K562 (cell line): Measurements from ENCODE around the gene YIPF1. TPM values are rescaled to one million over a fixed set of nuclear protein-coding genes. Genes with fewer than 3 reads are reported as not detected.
A peak's percentile ranks its signal among the peaks of the same experiment; 100 is the strongest.

Experiments used
- ATAC-seq: fragments of 200-7000 bp; cut with Tn5 transposase; 3 replicates; pipeline ENCODE4 v1.9.1; 2020; ENCODE audit warnings: moderate library complexity
- BruUV-seq: library from RNA; stranded (reverse); fragments of 400-500 nt; replicated peaks from 2 replicates; lab custom pipeline; 2021; lab: Mats Ljungman, UMichigan
- CTCF ChIA-PET: fragments of 300-600 bp; formaldehyde crosslinking; extraction: SDS; loops from one replicate; lab custom pipeline; 2021; ENCODE audit warnings: low intra/inter-chr PET ratio; lab: Yijun Ruan, JAX
- POLR2A ChIA-PET: fragments of 300-600, 350-650 bp; sonication (Branson Sonifier 250); formaldehyde crosslinking; extraction: SDS; loops from one replicate; lab custom pipeline; 2021; ENCODE audit warnings: antibody characterized with exemption, inconsistent platforms; lab: Yijun Ruan, JAX
- DNase-seq, 4 experiments: peaks; one replicate each; pipeline versions ENCODE4 v3.0.0 to v3.0.0-alpha.2; 2011 to 2018; ENCODE audit warnings: low spot score in 3 of 4, mixed read lengths in 3 of 4; ENCODE audit errors: extremely low read depth in 1 of 4
- FAIRE-seq: peaks from 2 replicates; lab custom pipeline; 2011; peaks lifted over from hg19 to GRCh38; lab: Jason Lieb, UNC
- H2AFZ ChIP-seq: 2 replicates; pipeline ENCODE4 v1.6.0; 2011; ENCODE audit warnings: low read depth, low read length, control low read depth, inconsistent platforms
- H3K27ac ChIP-seq: fragments of 200-600 bp; 3 replicates; pipeline ENCODE4 v1.8.0; 2011; ENCODE audit warnings: low read depth, mild to moderate bottlenecking, control low read depth, inconsistent platforms, low read length, moderate library complexity, mixed read lengths; ENCODE audit errors: extremely low read depth
- H3K27me3 ChIP-seq, 2 experiments: fragments of 300-600 bp in 1 of 2; 2 replicates in 1 of 2; 3 replicates in 1 of 2; pipeline versions ENCODE4 v1.6.0 to v1.8.0; 2011; ENCODE audit warnings: inconsistent platforms in 2 of 2, low read length in 2 of 2, mild to moderate bottlenecking in 1 of 2, mixed read lengths in 1 of 2, moderate library complexity in 1 of 2; ENCODE audit not compliant: control insufficient read depth in 2 of 2, insufficient read depth in 2 of 2
- H3K36me3 ChIP-seq: fragments of 300-600 bp; 3 replicates; pipeline ENCODE4 v1.8.0; 2011; ENCODE audit warnings: mild to moderate bottlenecking, low read length, inconsistent platforms; ENCODE audit not compliant: control insufficient read depth, insufficient read depth
- H3K4me1 ChIP-seq, 2 experiments: fragments of 200-600 bp in 1 of 2; replicated peaks in 1 of 2; 2 replicates in 1 of 2; 3 replicates in 1 of 2; pipeline versions ENCODE4 v1.5.1 to v1.8.0; 2011; ENCODE audit warnings: inconsistent platforms in 2 of 2, low read length in 2 of 2, mild to moderate bottlenecking in 1 of 2, mixed read lengths in 1 of 2, moderate library complexity in 1 of 2; ENCODE audit not compliant: control insufficient read depth in 2 of 2, insufficient read depth in 2 of 2
- H3K4me2 ChIP-seq: 2 replicates; pipeline ENCODE4 v1.6.1; 2011; ENCODE audit warnings: low read length, control low read depth, inconsistent platforms, mixed read lengths; ENCODE audit not compliant: insufficient read depth
- H3K4me3 ChIP-seq: fragments of 200-600 bp; sonication (generic), shearing (Covaris generic); 2 replicates; pipeline ENCODE4 v1.5.1; 2016; ENCODE audit warnings: control low read depth, inconsistent platforms
- H3K79me2 ChIP-seq: fragments of 200-600 bp; 3 replicates; pipeline ENCODE4 v1.8.0; 2011; ENCODE audit warnings: low read length, inconsistent platforms; ENCODE audit not compliant: control insufficient read depth, insufficient read depth
- H3K9ac ChIP-seq, 2 experiments: 2 replicates each; pipeline versions ENCODE4 v1.6.0 to v1.6.1; 2011; ENCODE audit warnings: low read depth in 2 of 2, low read length in 2 of 2, control low read depth in 1 of 2, inconsistent platforms in 1 of 2, mild to moderate bottlenecking in 1 of 2, mixed read lengths in 1 of 2; ENCODE audit not compliant: insufficient read depth in 1 of 2
- H3K9me1 ChIP-seq: one replicate; pipeline ENCODE4 v1.6.0; 2011; ENCODE audit warnings: inconsistent platforms, mild to moderate bottlenecking, low read length, moderate library complexity; ENCODE audit not compliant: control insufficient read depth, insufficient read depth
- H3K9me3 ChIP-seq: replicated peaks from 2 replicates; pipeline ENCODE4 v1.5.1; 2011; ENCODE audit warnings: low read depth, low read length, inconsistent platforms; ENCODE audit not compliant: control insufficient read depth, insufficient read depth
- H4K20me1 ChIP-seq: replicated peaks from 2 replicates; pipeline ENCODE4 v1.6.1; 2011; ENCODE audit warnings: low read length, inconsistent platforms, mixed read lengths; ENCODE audit not compliant: control insufficient read depth, insufficient read depth
- BRF1 ChIP-seq: IDR thresholded peaks from 3 replicates; pipeline ENCODE4 v1.6.1; 2011; ENCODE audit warnings: borderline replicate concordance, mild to moderate bottlenecking; ENCODE audit not compliant: insufficient read length; ENCODE audit errors: extremely low read depth
- C11orf30 ChIP-seq: fragments of 450-650 bp; IDR thresholded peaks from 2 replicates; pipeline ENCODE4 v1.6.1; 2016; ENCODE audit warnings: low read depth, mild to moderate bottlenecking
- CBFA2T2 ChIP-seq: fragments of 450-650 bp; conservative IDR thresholded peaks from 2 replicates; pipeline ENCODE4 v1.6.1; 2017; ENCODE audit warnings: mild to moderate bottlenecking
- CBX5 ChIP-seq: IDR thresholded peaks from 2 replicates; pipeline ENCODE4 v1.6.1; 2014; ENCODE audit warnings: low read depth, borderline replicate concordance
- CEBPB ChIP-seq: fragments of 450-650 bp; IDR thresholded peaks from 2 replicates; pipeline ENCODE4 v1.6.1; 2016; ENCODE audit warnings: missing genetic modification characterization, missing compliant biosample characterization
- GATAD2B ChIP-seq: fragments of 450-650 bp; IDR thresholded peaks from 2 replicates; pipeline ENCODE4 v1.6.1; 2017; ENCODE audit warnings: mild to moderate bottlenecking, borderline replicate concordance
- NCOA2 ChIP-seq, 2 experiments: fragments of 450-650 bp; IDR thresholded peaks; 2 replicates each; pipeline ENCODE4 v1.6.1; 2018; ENCODE audit warnings: mild to moderate bottlenecking in 2 of 2, moderate library complexity in 1 of 2; ENCODE audit not compliant: partially characterized antibody in 2 of 2
- NCOR1 ChIP-seq: fragments of 450-650 bp; IDR thresholded peaks from 2 replicates; pipeline ENCODE4 v1.6.1; 2016; ENCODE audit warnings: mild to moderate bottlenecking, moderate library complexity
- NFXL1 ChIP-seq: fragments of 450-650 bp; formaldehyde crosslinking; IDR thresholded peaks from 2 replicates; pipeline ENCODE4 v1.4.0; 2021; ENCODE audit warnings: mild to moderate bottlenecking
- POLR2A ChIP-seq: fragments of 450-650 bp; conservative IDR thresholded peaks from 2 replicates; pipeline ENCODE4 v1.6.1; 2016
- RBM22 ChIP-seq: fragments of 200-400 bp; formaldehyde crosslinking; IDR thresholded peaks from 2 replicates; pipeline ENCODE4 v1.6.1; 2018; ENCODE audit warnings: low read length, low read depth; ENCODE audit not compliant: poor library complexity, severe bottlenecking
- STAT5A ChIP-seq: IDR thresholded peaks from 2 replicates; pipeline ENCODE4 v1.6.1; 2012; ENCODE audit warnings: low read length, inconsistent platforms, borderline replicate concordance
- TEAD4 ChIP-seq, 2 experiments: sonication (generic) in 1 of 2; formaldehyde crosslinking in 1 of 2; IDR thresholded peaks; 2 replicates each; pipeline versions ENCODE4 v1.6.1 to v1.8.0; 2012 to 2022; ENCODE audit warnings: borderline replicate concordance in 1 of 2, inconsistent platforms in 1 of 2, low read length in 1 of 2, mild to moderate bottlenecking in 1 of 2, missing genetic modification reagents in 1 of 2
- TRIM24 ChIP-seq, 2 experiments: fragments of 450-650 bp; IDR thresholded peaks; 2 replicates each; pipeline ENCODE4 v1.6.1; 2016
- YY1 ChIP-seq, 3 experiments: IDR thresholded peaks; 2 replicates each; pipeline ENCODE4 v1.6.1; 2011; ENCODE audit warnings: low read length in 2 of 3, mild to moderate bottlenecking in 2 of 3, moderate library complexity in 2 of 3, borderline replicate concordance in 1 of 3, control low read depth in 1 of 3, low read depth in 1 of 3; ENCODE audit not compliant: insufficient read depth in 3 of 3, insufficient replicate concordance in 2 of 3, control insufficient read depth in 1 of 3, insufficient read length in 1 of 3; ENCODE audit errors: extremely low read depth in 1 of 3
- WGBS: fragments of 100-300 bp; shearing (Covaris generic); methylation state at CpG from one replicate; pipeline ENCODE4 v1.1.6; 2016; ENCODE audit warnings: low coverage, mixed read lengths; ENCODE audit not compliant: insufficient coverage; ENCODE audit errors: missing lambda C conversion rate; 5-methylcytosine and 5-hydroxymethylcytosine counted together
- in situ Hi-C: fragments of 300-500 bp; cut with MboI; formaldehyde crosslinking; loops from 4 replicates; pipeline ENCODE4 v1.15.0; 2018; ENCODE audit warnings: inconsistent platforms, mixed read lengths
- intact Hi-C: fragments of 100-400 bp; cut with micrococcal nuclease; formaldehyde crosslinking; loops from 2 replicates; pipeline ENCODE4 v1.14.2; 2022
- polyA plus RNA-seq, 8 experiments: library from polyadenylated mRNA; depleted of rRNA in 4 of 8; stranded (reverse) in 5 of 8; unstranded in 3 of 8; fragments of >200 nt; fragmentation: Nextera tagmentation in 2 of 8; fragmentation: Illumina TruSeq in 1 of 8; extraction: Ambion mirVana in 2 of 8; extraction: Trizol in 1 of 8; gene quantifications; 2 replicates each; pipeline versions ENCODE4 v1.2.1 to v1.2.3, GENCODE V29; 2011 to 2014; ENCODE audit warnings: inconsistent platforms in 1 of 8, missing spikeins in 1 of 8
- total RNA-seq, 7 experiments: library from RNA; depleted of rRNA in 6 of 7; stranded (reverse); fragments of >200 nt in 6 of 7; fragmentation: Illumina TruSeq in 2 of 7; extraction: Trizol in 2 of 7; gene quantifications; 2 replicates each; pipeline versions ENCODE4 v1.2.1 to v1.2.3, GENCODE V29; 2011 to 2021; ENCODE audit warnings: low replicate concordance in 1 of 7
- TF ChIP-seq, protein P1 (sequence below): sonication (generic); formaldehyde crosslinking; IDR thresholded peaks from 2 replicates; pipeline ENCODE4 v1.8.1; 2023; ENCODE audit warnings: mild to moderate bottlenecking, missing genetic modification reagents
- TF ChIP-seq, protein P2 (sequence below): sonication (generic); IDR thresholded peaks from 2 replicates; pipeline ENCODE4 v1.6.1; 2016
- TF ChIP-seq, protein P3 (sequence below): fragments of 250-450 bp; sonication (Bioruptor Pico); IDR thresholded peaks from 2 replicates; pipeline ENCODE4 v1.5.0; 2021; ENCODE audit warnings: mild to moderate bottlenecking, borderline replicate concordance

Gene YIPF1
- total and polyA plus RNA-seq, 9 of the 15 experiments (the other 6 are each of a cell fraction or from before 2014, with no cell fraction given): 11.5 to 37.5 (median 19.2) TPM

DNA sequence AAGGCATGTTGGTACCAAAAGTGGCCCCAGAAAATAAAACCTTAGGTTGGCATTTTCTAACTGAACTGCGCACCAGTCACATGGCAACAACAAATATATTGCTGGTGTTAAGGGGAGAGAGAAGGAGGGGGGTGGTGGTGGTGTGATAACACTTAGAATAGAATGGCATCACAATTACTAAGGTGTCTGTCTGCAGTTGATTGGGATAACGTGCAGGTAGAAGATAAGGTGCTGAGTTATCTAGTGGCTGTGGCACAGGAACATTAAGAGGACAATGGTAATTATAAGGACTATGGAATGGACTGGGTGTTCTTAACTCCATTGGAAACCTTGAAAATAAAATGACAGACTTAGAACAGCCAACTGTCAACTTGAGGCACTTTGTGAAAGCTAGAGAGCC is 1.4 kb upstream of the YIPF1 start:
- no peaks in the 10 kb centered on the region for H3K9me1 ChIP-seq
- H3K9me3 ChIP-seq: no peaks in the 10 kb centered on the region
- H3K79me2 ChIP-seq: 0 out of 3 replicates have a peak, but pooled peaks cover 2% of the 10 kb centered on the region
- H3K4me3 ChIP-seq: no peak overlapping the region
- ATAC-seq (no peak), DNase-seq (peak; percentile 30 to 44 (median 32)), FAIRE-seq (no peak)
- peaks cover 15 to 24% of the 10 kb centered on the region in 2 experiments; a peak in 4 of 5 replicates for H3K4me1 ChIP-seq
- H3K4me2 ChIP-seq: peak overlapping the region; percentile 99; the same call in 1 of the 2 replicates
- H3K27me3 ChIP-seq: no peaks in the 10 kb centered on the region; a peak in 1 of 5 replicates
- WGBS: 27% methylated on average over 2 of the region's 2 CpGs
- ChIA-PET CTCF (no interaction called here), POLR2A (interaction anchor here (0.7 kb wide), 1 partner anchor 35 kb away, joined by 3 read pairs; no protein-coding TSS in a partner anchor)
- H4K20me1 ChIP-seq: no peaks in the 10 kb centered on the region
- no peak overlapping the region for H3K9ac ChIP-seq
- BruUV-seq: no TSS peak
- intact Hi-C loops (no loop called here), in situ Hi-C loops (no loop called here)
- no peak overlapping the region for H3K27ac ChIP-seq
- H3K36me3 ChIP-seq: no peaks in the 10 kb centered on the region
- peak overlapping the region; percentile 86 for H2AFZ ChIP-seq
- TF ChIP-seq CBX5: no peak
- no peak for TF ChIP-seq POLR2A
- no peak for TF ChIP-seq NFXL1
- peak in 1 of 2 experiments; percentile 28; a peak in 1 of 4 replicates for TF ChIP-seq TRIM24 (IDR thresholded peaks at IDR 0.05)
- no peak for TF ChIP-seq RBM22
- TF ChIP-seq TEAD4 (IDR thresholded peaks at IDR 0.05; ENCODE audit: low read length): peak; percentile 72
- TF ChIP-seq TEAD4 (CRISPR knock-in tag; IDR thresholded peaks at IDR 0.05; ENCODE audit: borderline replicate concordance): no peak
- TF ChIP-seq YY1 (IDR thresholded peaks at IDR 0.05; ENCODE audit: borderline replicate concordance in 1 of 3, control insufficient read depth in 1 of 3, extremely low read depth in 1 of 3, insufficient read depth in 3 of 3, insufficient read length in 1 of 3, insufficient replicate concordance in 2 of 3, low read depth in 1 of 3, low read length in 2 of 3): no peak
- TF ChIP-seq, protein P1, sequence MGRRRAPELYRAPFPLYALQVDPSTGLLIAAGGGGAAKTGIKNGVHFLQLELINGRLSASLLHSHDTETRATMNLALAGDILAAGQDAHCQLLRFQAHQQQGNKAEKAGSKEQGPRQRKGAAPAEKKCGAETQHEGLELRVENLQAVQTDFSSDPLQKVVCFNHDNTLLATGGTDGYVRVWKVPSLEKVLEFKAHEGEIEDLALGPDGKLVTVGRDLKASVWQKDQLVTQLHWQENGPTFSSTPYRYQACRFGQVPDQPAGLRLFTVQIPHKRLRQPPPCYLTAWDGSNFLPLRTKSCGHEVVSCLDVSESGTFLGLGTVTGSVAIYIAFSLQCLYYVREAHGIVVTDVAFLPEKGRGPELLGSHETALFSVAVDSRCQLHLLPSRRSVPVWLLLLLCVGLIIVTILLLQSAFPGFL (CRISPR knock-in tag): no peak
- peak; percentile 45; the same call in 1 of the 2 replicates for TF ChIP-seq STAT5A
- no peak for TF ChIP-seq NCOA2 (IDR thresholded peaks at IDR 0.05; ENCODE audit: partially characterized antibody in 2 of 2)
- TF ChIP-seq BRF1: no peak
- TF ChIP-seq NCOR1: peak; percentile 65
- no peak for TF ChIP-seq C11orf30
- TF ChIP-seq, protein P2, sequence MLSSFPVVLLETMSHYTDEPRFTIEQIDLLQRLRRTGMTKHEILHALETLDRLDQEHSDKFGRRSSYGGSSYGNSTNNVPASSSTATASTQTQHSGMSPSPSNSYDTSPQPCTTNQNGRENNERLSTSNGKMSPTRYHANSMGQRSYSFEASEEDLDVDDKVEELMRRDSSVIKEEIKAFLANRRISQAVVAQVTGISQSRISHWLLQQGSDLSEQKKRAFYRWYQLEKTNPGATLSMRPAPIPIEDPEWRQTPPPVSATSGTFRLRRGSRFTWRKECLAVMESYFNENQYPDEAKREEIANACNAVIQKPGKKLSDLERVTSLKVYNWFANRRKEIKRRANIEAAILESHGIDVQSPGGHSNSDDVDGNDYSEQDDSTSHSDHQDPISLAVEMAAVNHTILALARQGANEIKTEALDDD: no peak
- TF ChIP-seq, protein P3, sequence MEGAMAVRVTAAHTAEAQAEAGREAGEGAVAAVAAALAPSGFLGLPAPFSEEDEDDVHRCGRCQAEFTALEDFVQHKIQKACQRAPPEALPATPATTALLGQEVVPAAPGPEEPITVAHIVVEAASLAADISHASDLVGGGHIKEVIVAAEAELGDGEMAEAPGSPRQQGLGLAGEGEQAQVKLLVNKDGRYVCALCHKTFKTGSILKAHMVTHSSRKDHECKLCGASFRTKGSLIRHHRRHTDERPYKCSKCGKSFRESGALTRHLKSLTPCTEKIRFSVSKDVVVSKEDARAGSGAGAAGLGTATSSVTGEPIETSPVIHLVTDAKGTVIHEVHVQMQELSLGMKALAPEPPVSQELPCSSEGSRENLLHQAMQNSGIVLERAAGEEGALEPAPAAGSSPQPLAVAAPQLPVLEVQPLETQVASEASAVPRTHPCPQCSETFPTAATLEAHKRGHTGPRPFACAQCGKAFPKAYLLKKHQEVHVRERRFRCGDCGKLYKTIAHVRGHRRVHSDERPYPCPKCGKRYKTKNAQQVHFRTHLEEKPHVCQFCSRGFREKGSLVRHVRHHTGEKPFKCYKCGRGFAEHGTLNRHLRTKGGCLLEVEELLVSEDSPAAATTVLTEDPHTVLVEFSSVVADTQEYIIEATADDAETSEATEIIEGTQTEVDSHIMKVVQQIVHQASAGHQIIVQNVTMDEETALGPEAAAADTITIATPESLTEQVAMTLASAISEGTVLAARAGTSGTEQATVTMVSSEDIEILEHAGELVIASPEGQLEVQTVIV (CRISPR knock-in tag): no peak
- peak; percentile 77 for TF ChIP-seq CBFA2T2
- TF ChIP-seq GATAD2B: 0 out of 2 replicates have a peak, but pooled peaks have one; percentile 33
- no peak for TF ChIP-seq CEBPB
